SKM-1 treated with dmso at 0.1 percent for 144 hours (cell line): ENCODE measurements around the gene ERN2.

Experiments used
- DNase-seq: peaks from one replicate; lab custom pipeline; 2025; ENCODE audit not compliant: unreplicated experiment; lab: John Stamatoyannopoulos, UW

Gene ERN2

DNA sequence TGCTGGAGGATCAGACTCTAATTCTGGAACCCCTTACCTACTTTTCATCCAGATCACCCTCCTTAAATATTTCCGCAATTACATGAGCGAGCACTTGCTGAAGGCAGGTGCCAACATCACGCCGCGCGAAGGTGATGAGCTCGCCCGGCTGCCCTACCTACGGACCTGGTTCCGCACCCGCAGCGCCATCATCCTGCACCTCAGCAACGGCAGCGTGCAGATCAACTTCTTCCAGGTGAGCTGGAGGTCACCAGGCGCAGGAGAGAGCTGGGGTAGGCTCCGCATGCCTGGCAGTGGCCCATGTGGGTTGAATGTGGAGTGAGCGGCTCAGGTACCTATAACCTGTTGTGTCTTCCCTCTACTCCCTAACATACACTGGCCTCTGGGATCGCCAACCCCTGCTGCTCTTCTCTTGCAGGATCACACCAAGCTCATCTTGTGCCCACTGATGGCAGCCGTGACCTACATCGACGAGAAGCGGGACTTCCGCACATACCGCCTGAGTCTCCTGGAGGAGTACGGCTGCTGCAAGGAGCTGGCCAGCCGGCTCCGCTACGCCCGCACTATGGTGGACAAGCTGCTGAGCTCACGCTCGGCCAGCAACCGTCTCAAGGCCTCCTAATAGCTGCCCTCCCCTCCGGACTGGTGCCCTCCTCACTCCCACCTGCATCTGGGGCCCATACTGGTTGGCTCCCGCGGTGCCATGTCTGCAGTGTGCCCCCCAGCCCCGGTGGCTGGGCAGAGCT lies 23.4 kb downstream of the ERN2 start:
- no peak for DNase-seq

DNA sequence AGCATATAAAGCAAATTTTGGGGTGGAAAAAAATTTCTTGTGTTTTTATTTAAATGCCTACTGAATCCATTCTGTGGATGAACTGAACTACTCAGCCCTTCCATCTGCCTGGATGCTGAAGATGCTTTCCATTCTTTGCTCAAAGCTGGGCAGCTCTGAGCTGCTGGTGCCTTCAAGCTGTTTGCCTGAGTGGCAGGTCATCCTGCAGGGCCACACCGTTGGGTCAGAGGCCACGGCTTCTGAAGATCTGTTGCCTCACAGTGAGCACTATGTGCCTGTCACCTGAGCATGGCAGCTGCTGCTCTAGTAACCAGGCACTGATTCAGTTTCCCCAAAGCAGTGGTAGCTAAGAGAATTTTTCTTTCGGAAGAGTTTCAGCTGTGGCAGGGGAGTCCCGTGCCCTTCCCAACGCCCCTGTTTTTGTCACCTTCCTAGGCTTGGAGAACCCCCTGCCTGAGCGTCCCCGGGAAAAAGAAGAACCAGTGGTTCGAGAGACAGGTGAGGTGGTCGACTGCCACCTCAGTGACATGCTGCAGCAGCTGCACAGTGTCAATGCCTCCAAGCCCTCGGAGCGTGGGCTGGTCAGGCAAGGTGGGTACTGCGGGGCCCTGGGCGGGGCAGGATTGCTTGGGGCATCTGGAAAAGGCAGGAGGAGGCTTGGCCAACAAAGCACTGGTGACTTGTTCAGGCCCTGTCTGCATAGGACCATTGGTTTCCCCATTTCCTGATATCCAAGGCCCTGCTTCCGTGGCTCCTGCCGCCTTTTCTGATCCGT lies 25.8 kb downstream of the ERN2 start:
- DNase-seq: no peak

DNA sequence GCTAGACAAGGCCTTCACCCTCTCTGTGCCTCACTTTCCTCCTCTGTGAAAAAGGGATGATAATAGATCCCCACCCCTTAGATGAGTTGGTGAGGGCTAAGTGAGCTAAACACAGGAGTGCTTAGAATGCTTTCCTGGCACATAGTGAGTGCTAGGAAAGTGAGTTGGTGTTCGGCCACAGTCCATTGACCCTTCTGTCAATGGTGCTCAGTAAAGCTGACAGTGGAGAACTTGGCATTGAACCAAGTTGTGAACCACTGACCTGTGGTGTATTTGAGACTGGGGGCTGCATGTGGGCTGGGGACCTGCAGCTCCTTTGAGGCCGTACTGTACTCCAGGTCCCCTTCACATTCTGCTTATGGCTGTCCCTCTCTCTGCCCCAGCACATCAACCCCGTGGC lies 29.5 kb downstream of the ERN2 start:
- no peak for DNase-seq

DNA sequence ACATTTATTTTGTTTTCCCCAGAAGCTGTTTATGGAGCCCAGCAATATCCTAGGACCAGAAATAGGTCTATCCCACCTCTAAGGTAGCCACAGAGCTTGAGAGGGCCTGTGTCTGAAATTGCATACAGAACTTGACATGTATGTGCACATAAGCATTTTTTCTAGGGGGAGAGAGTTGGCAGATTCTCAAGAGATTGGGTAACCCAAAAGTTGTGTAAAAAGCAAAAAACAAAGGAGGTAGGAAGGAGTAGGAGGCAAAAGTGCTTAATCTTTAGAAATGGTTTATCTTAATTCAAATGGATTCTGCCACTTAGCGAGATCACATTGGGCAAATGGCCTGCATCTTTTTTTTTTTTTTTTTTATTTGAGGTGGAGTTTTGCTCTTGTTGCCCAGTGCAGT lies 30.8 kb downstream of the ERN2 start:
- DNase-seq: no peak

DNA sequence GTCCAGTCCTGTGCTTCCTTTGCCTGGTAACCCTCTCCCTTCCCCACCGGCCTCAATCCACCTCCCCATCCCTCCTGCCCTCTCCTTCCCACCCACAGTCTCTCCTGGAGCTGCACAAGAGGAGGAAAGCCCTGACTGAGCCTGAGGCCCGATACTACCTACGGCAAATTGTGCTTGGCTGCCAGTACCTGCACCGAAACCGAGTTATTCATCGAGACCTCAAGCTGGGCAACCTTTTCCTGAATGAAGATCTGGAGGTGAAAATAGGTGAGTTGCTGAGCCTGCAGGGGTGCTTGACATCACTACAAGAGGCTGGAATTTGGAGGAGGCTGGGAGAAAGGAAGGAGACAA lies 33.1 kb downstream of the ERN2 start:
- no peak for DNase-seq

DNA sequence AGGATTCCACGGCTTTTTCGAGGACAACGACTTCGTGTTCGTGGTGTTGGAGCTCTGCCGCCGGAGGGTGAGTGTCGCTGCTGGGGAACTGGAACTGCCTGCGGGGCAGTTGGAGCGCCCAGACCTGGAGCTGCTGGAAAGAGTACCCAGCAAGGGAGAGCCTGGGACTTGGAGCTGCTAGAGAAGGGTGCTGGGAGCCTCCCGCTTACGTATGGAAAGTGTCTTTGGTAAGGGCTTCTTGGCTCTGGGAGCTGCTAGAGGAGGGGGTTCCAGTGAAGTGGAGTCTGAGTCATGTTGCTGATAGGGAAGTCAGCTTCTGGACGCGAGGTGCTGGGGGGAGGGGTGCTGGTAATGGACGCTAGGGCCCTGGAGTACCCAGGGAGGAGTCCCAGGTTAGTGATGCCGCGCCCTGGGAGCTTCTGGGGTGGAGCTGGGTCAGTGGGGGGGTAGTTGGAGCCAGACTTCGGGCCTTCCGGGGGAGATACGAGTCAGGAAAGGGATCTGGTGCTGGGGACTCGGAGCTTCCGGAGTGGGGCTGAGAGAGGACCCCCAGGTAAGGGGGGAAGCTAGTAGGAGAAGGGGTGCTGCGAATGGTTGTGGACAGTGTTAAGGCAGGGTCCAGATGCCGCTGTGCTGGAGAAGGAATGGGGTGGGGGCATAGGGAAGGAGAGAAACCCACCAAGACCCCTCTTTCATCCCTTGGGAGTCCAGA lies 33.6 kb downstream of the ERN2 start:
- peak; percentile 60 for DNase-seq

DNA sequence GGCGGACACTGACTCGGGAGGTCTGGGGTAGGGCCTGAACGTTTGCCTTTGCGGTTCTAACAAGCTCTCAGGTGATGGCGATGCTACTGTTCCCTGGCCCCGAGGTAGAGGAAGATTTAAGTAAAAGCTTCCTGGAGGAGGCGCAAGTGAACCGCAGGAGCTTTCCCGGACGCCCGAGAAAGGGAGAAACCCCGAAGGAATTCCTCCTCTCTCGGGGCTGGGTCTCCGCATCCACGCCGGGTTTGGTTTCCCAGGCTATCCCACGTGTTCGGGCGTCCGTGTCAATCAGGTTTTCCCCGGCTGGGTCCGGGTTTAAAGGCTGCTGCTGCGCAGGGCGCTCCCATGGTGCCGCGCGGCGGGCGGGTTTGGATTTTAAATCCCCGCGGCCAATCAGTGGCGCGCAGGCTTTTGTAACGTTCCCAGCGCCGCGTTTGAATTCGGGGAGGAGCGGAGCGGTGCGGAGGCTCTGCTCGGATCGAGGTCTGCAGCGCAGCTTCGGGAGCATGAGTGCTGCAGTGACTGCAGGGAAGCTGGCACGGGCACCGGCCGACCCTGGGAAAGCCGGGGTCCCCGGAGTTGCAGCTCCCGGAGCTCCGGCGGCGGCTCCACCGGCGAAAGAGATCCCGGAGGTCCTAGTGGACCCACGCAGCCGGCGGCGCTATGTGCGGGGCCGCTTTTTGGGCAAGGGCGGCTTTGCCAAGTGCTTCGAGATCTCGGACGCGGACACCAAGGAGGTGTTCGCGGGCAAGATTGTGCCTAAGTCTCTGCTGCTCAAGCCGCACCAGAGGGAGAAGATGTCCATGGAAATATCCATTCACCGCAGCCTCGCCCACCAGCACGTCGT lies 34.4 kb downstream of the ERN2 start, which contains the start of gene PLK1:
Gene PLK1, plus strand, starts transcription at position 460 of the 844 bp plus-strand sequence. Its CDS starts 44 bp downstream, at position 504.
- peak; percentile 84 for DNase-seq

DNA sequence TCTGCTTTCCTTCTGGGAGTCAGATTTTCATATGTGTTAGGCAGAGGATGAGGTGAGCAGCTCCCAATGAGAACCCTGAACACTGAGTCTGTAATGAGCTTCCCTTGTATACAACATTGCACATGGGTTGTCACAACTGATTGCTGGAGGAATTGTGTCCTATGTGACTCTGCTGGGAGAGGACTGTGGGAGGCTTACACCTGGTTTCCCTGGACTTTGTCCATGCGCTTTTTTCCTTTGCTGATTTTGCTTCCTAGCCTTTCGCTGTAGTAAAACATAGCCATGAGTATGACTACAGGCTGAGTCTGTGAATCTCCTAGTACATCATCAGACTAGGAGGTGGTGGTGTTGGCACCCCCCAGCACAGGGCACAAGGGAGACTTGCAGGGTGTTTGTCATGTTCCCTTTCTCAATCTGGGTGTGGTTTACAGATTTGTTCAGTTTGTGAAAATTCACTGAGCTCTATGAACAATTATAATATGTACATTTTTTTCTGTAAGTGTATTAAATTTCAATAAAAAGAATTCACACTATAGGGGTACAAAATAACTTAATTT lies 36.0 kb downstream of the ERN2 start:
- no peak for DNase-seq

DNA sequence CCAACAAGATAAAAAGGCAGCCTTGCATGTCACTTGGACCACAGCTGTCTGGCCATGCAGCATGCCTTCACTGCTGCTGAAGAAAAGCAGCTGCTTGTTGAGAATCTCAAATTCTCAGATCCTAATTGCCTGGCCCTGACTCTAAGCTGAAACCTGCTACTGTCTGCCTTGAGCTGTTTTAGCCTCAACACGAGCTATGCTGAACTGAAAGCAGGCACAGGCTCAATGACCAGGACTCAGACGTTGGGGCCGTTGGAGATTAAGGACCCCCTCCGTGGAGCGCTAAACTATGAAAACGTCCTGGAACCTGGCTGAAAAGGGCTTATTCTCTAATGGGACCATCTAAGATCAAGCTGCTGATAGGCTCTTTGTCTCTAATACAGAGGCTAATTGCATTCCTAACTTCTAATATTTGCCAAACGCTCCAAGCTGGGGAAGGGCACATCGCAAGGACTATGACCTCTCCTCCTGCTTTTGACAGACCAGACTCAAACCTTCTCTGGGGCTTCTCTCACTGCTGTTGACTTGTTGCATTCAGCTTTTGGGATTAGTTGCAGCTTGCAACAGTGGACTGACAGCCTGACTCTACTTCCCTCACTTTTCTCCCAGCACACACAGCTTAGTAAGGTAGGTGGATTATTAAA lies 38.9 kb downstream of the ERN2 start:
- no peak for DNase-seq

DNA sequence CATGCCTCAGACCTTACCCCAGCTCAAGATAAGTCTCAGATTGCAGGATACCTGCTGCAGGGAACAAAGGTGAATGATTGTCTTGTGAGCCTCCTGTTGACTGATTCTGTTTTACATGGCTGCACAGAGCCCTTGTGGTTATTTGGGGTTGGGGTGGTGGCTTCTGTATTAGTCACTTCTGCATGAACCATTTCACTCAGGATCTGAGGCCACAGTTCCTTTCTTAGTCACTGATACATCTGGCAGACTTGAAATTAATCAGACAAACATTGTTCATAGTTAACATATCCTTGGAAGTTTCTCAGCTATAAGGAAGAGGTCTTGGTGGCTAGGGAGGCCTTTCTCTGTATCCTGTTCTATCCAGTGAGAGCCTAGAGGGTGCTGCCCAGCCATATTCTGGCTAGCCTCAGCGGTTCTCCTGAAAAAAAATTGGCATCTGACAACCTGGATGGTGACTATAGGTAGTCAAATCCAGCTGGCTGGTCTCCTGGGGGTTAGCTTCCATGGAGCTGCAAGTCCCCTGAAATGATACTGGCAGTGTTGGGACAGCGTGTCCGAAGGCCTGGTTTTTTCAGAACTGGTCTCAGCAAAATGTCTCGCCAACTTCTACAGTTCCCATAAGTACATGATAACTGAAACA lies 42.8 kb downstream of the ERN2 start:
- DNase-seq: no peak

DNA sequence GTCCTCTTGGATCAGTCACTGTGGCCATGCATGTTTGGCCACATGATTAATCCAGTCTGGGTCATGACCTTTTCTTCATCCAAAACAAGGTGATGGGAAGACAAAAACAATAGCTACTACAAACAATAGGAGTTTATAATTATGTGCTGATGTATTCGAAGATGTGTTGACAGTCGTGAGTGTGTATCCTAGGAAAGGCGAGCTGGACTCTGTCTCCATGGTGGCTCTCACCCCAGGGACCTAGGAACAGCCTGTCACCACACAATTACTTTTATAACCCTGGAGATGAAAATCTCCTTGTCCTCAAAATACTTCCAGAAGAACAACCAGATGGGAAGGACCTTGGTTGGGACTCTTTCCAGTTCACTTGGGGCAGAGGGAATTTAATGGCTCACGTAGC lies 44.1 kb downstream of the ERN2 start:
- no peak for DNase-seq

DNA sequence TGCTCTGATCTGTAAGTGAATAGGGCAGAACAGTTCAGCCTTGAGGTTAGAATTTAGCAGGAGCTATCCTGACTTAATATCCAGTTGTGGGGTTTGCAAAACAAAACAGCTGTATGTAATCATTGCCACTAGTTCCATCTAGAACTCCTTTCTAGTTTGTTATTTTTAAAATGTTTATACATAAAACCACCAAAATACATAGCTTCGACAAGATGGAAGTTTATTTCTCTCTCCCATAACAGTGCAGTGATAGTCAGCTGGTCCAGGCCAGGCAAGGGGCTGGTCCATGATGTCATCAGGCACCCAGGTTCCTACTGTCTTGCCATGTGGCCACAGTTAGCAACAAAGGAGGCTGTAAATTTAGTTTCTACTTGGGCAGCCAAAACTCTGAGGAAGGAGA lies 44.8 kb downstream of the ERN2 start:
- no peak for DNase-seq

DNA sequence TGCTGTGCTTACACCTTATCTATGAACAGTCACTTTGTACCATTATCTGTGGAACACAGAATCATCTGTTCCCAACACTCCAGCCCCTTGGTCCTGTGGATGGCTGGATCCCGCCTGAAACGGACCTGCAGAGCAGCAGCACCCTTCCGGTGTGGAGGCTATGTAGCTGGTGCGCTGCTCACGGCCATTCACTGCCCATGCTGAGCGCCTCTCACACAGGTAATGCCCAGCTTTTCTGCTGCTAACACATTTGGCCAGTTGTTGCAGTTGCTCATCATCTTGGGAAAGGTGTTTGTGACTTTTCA lies 45.7 kb downstream of the ERN2 start:
- no peak for DNase-seq

DNA sequence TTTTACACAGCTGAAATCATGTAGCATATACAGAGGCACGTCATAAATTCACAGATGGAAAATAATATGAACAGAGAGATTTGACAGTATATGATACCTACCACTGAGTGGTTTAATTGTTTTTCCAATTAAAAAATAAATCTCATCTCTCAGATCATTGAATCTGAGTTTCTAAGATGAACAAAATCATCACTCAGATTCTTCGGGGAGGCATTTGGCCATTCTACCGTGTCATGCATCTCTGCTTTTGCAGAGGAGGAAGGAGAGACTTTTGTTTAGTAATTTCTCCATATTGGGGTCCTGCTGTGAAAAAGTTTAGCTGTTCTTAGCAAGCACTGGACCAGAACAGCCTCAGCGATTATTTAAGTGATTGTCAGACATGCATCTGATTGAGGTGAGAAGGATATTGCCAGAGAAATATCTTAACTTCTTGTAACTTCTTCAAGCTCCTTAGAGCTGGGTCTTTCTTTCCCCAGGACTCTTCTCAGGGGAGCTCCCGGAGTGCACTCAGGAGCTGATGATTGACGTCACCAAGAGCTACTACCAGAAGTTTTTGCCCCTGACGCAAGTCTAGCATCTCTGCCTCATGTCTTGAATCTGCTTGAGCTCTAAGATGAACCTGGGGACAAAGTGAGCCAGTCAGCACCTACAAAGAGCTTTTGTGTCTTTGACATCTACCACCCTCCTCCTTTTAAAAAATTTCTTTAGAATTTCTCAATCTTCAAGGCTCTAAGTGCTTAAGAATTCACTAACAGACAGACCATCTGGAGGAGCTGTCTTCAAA lies 46.3 kb downstream of the ERN2 start:
- DNase-seq: no peak

DNA sequence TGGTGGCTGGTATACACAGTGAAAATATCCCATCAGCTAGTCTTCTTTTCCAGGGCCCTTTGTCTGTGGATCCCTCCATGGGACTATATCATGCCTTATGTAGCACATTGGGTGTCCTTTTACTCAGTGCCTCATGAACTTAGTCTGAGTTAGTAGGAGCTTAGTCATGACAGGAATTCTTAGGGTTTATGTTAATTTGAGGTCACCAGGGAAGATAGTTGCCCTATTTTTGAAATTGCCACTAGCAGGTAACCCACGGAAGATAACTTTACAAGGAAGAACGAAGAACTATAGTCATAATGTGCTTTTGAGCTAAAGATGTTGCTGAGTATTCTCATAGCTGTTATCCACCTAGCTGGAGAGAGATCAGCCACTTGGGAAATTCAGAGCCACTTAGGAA lies 49.1 kb downstream of the ERN2 start:
- DNase-seq: no peak

DNA sequence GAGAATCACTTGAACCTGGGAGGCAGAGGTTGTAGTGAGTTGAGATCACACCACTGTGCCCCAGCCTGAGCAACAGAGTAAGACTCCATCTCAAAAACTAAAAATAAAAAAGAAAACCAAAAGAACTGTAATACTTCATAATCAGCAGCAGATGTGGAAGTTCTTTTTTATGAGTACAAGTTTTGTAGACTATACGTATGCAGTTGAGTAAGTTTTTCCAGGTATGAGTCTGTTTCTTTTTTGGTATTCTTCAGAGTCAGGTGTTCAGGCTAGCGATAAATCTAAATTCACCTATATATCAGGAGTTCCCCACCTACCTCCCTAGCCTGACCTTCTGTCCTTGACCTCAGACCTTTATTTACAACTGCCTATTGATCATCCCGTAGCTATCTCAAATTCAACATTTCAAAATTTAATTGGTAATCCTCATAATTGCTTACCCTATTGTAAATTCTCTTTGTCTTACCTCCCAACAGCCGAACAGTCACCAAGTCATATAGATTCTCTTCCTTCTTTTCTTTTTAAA lies 61.0 kb downstream of the ERN2 start:
- no peak for DNase-seq

DNA sequence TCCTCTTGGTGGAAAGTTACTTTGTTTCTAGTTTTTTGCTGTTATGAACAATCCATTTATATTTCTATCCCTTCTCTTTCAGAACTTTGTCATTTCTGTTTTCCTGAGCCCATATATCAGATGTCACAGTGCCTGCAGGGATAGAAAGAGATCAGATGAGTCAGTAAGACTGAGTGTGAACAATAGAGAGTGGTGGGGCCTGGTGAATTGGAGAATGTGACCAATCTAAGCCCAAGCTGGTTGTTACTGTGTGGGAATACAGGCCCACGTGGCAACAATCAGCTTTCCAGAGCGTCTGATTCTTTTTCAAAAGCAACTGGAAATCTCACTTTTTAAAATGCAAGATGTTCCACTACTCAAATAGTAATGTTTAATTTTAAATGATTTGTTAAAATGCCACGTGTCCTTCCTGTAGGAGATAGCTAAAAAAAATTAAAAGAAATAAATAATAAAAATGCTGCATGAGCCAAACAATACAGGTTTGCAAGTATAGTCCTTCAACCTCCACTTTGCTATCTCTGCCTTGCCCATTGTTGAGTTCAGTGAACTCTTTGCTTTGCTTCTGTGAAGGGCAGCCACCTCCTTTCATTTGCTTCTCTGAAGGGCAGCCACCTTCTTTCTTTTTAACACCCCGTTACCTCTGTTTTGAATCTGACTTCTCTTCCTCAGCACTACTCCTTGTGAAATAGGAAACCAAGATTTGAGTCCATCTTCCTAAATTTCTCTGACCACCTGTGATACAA lies 62.2 kb downstream of the ERN2 start:
- DNase-seq: no peak

DNA sequence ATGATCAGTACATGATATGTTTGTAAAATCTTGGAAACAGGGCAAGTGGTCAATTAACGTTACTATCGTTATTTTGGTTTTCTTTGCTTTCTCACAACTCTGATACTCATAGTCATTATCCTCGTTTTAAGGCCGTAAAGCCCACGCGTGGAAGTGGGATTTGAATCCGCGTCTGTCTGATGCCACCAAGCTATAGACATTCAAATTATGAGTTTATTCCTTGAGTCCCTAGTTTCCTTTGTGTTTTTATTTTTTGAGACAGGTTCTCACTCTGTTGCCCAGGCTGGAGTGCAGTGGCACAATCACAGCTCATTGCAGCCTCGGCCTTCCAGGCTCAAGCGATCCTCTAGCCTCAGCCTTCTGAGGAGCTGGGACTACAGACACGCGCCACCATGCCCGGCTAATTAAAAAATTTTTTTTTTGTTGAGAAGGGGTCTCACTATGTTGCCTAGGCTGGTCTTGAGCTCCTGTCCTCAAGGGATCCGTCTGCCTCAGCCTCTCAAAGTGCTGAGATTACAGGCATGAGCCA lies 70.7 kb downstream of the ERN2 start:
- DNase-seq: no peak
